HG02642 (cell line): ENCODE data around the gene CFD.
"Not testable (repeated sequence)": the region's sequence is repeated elsewhere in the genome, so short reads cannot be mapped to it uniquely, and the experiment has no call there.

Experiments used
- ATAC-seq: cut with Tn5 transposase; IDR thresholded peaks from one replicate; pipeline ENCODE4 v1.9.1; 2021; ENCODE audit warnings: mild to moderate bottlenecking; ENCODE audit not compliant: unreplicated experiment, poor library complexity

The CFD gene

DNA sequence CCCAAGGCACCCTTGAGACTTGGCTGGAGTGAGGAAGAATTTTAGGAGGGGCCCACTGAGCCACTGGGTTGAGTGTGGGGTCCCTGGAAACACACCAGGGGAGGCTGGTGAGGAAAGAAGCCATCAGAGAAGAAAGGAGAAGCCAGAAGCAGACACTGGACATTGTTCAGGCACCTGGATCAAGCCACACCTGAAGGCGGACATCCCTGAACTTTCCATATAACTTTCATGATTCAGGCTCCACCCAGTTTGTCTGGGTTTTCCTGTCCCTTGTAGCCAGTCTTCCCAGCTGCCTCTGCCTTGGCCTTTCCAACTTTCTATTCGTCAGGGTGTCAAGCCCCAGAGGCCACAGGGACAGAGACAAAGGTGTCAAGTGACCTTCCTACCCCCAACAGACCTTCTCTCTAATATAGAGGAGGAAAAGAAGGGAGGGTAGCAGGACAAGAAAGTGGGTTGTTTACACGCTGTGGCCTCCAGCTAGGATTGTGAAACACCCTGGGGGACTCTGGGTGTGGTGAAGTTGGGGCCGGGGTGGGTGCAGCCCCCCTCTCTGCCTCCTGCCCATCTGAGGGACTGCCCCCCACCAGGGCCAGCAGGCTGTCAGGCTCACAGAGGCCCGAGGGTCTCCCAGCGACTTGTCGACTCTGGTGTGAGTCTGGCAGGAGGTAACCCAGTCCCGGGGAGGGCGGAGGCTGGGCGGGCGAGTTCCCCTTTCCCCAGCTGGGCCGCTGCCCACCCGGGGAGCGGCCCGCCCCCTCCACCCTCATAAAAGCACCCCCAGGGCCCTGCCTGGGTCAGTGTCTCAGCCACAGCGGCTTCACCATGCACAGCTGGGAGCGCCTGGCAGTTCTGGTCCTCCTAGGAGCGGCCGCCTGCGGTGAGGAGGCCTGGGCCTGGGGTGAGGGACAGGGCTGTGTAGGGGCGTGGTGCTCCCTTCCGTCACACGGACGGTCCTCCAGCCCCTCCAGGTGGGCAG, at the start of gene CFD:
Gene CFD (plus strand): TSS at position 797 of the 976 bp plus-strand sequence. CDS start 26 bp downstream, at position 823.
- ATAC-seq: no peak

DNA sequence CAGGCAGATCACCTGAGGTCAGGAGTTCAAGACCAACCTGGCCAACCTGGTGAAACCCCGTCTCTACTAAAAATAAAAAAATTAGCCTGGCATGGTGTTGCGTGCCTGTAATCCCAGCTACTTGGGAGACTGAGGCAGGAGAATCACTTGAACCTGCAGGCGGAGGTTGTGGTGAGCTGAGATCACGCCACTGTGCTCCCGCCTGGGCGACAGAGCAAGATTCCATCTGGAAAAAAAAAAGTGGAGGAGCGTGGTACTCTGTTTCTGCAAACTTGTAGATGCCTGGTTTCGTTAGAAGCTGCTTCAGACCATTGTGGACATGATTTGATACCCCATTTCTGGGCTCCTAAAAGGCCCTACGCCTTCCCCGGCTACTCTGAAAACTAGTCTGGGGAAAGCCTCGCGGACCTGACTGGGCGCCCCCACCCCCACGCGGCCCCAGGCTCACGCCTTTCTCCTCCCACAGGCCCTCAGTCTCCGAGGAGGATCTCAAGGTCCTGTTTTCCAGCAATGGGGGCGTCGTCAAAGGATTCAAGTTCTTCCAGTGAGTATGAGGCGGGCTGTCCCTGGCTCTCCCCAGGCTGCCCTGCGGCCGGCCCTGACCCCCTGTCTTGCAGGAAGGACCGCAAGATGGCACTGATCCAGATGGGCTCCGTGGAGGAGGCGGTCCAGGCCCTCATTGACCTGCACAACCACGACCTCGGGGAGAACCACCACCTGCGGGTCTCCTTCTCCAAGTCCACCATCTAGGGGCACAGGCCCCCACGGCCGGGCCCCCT, 49.2 kb upstream of the CFD start:
- no peak for ATAC-seq

GRCh38 chr19:810883-811489, 48.5 kb upstream of the CFD start:
- no peak for ATAC-seq

GRCh38 chr19:811506-812048, 47.9 kb upstream of the CFD start:
- ATAC-seq: no peak

GRCh38 chr19:812049-812746, 47.3 kb upstream of the CFD start:
- ATAC-seq: no peak

DNA sequence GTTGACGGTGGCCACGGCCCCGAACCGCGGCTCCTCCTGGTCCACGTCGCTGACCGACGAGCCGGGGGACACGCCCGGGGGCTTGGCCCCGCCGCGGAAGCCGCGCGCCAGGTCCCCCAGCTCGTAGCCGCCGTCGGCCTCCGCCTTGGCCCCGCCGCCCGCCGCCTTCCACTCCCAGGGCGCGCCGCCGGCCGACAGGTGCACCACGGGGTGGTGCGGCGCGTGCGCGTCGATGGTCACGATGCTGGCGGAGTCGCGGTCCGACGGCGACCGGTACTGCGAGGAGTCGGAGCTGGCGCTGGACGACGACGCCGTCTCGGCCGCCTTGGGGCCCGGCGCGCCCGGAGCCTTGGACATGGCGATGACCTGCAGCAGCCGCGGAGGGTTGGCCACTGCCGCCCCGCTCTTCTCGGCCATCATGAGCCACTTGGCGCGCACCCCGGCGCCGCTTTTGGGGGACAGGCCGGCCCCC, 46.7 kb upstream of the CFD start:
- ATAC-seq: no peak

DNA sequence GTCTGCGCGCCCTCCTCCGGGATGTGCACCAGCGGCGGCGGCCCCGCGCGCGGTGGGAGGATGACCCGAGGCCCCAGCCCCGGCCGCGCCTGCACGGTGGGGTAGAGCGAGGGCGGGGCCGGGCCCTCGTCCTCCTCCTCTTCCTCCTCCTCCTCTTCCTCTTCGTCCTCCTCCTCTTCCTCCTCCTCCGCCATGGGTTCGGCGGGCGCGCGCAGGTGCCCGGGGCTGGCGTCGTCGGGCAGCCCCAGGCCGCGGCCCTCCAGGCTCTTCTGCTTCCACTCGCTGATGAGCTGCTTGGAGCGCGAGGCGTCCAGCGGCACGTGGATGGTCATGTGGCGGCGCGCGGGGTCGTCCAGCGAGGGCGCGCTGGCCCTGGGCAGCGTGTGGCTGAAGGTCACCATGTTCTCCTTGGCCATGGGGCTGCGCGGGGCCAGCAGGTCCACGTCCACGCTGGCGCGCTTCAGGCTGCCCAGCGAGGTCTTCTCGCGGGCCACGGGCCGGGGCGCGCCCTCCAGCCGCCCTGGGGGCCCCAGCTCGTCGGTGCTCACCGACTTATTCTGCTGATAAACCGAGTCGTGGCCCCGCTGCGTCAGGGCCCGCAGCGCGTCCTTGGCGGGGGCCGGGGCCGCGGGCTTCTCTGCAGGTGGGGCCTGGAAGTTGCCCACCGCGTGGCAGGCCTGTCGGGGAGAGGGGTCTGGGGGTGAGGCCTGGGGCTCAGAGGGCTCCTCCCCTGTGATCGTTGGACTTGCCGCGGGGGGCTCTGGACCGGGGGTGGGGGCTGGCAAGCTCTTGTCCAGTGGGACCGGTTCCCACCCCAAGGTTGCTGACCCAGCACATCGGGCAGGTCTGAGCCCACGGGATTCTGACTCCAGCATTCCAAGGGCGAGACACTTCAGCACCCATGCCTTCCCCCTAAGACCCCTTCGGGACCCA, 46.0 kb upstream of the CFD start:
- no peak for ATAC-seq

- no peak for ATAC-seq
Observed at GRCh38 chr19:814152-815078, 45.0 kb upstream of the CFD start.

DNA sequence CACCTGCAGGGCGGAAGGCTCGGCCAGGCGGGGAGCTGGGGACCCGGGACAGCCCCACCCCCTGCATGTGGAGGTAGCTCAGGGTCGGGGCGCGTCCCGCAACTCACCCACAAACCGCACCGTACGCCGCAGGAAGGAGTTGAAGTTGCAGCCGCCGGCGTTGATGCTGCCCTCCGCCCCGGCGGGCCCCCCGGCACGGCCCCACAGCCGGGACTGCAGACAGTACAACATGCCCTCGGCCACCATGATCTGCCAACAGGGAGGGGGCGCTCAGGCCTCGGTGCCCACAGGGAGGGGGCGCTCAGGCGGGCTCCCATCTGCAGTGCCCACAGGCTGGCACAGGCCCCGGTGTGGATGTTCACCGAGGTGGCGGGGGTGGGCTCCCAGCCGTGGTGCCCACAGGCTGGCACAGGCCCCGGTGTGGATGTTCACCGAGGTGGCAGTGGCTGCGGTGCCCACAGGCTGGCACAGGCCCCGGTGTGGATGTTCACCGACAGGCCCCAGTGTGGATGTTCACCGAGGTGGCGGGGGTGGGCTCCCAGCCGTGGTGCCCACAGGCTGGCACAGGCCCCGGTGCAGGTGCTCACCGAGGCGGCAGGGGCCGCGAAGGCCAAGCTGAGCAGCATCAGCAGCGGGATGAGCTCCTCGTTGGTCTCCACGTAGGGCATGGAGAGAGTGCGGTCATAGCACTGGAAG, 44.2 kb upstream of the CFD start:
- ATAC-seq: no peak

DNA sequence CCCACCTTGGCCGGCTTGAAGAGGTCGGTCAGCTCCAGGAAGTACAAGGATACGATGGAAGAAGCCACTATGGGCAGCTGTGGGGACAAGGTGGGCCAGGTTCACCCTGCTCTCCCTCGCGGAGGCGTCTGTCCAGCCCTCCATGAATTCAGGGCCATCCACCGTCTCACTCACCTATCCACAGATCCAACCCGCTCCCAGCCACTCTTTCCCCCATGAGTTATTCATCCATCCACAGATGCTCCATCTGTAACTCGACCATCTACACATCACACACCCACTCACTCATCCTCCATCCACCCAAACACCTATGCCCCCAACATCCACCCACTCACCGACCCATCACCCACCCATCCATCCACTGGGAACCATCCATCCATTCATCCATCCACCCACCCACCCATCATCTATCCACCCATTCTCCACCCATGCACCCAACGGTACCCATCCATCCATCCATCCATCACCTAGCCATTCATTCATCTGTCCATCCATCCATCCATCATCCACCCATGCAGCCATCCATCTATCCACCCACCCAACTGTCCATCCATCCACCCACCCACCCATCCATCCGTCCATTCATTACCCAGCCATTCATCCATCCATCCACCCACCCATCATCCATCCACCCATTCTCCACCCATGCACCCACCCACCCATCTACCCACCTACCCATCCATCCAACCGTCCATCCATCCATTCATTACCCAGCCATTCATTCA, 43.5 kb upstream of the CFD start:
- ATAC-seq: no peak

GRCh38 chr19:816500-816857, 43.0 kb upstream of the CFD start:
- no peak for ATAC-seq

GRCh38 chr19:820212-820611, 39.3 kb upstream of the CFD start:
- ATAC-seq: not testable (repeated sequence)

DNA sequence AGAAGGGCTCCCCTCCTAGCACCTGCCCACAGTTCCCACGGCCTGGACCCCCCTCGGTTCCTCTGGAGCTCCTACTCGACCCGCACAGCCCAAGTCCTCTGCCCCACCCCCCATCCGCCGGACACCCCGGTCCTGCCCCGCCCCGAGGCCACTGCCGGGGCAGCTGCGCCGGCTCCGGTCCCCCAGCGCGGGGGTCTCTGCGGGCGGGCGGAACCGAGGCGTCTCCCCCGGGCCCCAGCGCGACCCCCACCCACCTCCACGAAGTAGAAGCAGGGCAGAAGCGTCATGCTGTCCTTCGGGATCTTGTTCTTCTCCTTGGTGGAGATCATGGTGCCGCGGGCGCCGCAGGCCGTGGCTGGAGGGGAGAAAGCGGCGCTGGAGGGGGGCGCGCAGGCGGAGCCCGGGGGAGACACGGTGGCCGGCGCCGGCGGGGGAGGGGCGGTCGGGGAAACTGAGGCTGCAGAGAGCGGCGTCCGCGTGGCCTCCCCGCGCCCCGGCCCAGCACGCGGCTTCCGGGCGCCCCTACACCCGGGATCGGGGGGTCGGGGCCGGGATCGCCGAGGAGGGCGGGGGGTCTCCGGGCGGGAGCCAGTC, 38.1 kb upstream of the CFD start:
- ATAC-seq: no peak

DNA sequence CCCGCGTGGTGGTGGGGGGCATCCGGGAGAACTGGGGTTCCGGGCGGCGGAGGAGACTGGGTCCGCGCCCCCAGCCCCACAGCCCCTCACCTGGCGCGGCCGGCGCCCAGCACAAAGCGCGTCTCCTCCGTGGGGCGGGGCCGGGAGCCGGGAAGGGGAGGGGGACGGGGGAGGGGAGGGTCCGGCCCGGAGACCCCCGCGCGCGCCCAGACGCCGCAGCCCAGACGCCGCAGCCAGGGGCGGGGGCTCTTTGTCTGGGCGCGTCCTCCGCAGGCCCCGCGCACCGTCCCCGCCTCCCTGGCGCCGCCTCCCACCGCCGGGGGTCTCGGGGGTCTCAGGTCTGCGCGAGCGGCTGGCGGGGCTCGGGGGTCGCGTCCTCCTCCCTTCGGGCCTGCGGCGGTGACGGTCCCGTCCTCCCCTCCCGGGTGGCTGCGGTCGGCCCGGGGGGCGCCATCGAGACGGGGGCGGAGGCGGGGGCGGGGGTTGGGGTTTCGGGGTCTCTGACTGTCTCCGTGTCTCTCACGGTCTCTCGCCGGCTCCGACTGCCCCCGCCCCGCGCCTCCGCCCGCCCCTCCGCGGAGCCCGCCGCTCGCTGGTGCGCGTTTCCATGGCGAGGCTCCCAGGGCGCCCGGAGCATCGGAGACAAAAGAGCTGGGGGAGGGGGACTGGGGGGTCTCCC, 37.5 kb upstream of the CFD start, which contains the start of gene PLPPR3:
Gene PLPPR3 (minus strand): TSS at position 131 of the 679 bp plus-strand sequence. CDS start 396 bp downstream, outside the sequence.
- ATAC-seq: no peak

DNA sequence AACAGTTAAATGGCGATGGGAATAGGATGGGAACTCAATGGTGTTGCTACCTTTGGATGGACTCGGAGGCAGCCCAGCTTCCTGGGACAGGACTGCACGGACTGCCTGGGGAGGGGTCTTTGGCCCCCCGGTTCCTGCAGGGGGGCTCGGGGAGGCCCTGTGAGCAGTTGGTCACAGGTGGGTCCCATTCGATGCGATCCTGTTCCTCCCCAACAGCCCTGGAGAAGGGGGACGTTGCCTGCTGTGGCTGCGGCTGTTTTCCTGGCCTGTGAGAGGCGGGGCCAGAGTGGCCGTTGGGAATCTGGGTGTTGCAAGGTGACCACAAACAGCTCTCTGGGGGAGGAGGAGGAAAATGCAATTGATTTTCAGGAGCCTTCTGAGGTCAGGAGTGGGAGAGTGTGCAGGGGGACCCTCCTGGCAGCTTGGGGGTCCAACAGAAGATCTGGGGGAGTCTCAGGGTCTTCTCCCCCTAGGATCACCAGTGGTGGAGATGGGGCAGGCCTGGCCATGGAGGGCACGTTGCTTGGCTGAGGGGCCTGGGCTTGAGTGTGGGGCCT, 35.8 kb upstream of the CFD start:
- ATAC-seq: no peak
